ENCODE results near the gene IPO11.

DNA sequence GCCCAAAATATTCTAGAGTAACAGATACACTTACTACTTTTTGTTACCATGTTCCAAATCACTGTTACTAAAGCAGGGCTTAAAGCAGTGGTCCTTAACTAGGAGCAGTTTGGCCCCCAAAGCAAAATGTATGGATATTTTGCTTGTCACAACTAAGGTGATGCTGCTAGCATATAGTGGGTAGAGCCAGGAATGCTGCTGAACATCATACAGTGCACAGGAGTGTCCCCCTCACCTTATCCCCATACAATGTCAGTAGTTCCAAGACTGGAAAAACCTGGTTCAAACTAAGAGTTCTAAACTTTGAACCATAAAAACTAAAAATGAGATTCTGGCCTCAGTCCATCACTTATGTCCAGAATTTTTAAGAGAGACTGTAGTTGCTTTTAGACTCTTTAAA lies 36.9 kb upstream of the IPO11 start:
- TF ChIP-seq, protein P1, sequence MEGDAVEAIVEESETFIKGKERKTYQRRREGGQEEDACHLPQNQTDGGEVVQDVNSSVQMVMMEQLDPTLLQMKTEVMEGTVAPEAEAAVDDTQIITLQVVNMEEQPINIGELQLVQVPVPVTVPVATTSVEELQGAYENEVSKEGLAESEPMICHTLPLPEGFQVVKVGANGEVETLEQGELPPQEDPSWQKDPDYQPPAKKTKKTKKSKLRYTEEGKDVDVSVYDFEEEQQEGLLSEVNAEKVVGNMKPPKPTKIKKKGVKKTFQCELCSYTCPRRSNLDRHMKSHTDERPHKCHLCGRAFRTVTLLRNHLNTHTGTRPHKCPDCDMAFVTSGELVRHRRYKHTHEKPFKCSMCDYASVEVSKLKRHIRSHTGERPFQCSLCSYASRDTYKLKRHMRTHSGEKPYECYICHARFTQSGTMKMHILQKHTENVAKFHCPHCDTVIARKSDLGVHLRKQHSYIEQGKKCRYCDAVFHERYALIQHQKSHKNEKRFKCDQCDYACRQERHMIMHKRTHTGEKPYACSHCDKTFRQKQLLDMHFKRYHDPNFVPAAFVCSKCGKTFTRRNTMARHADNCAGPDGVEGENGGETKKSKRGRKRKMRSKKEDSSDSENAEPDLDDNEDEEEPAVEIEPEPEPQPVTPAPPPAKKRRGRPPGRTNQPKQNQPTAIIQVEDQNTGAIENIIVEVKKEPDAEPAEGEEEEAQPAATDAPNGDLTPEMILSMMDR (IDR thresholded peaks at IDR 0.05; ENCODE audit: low read length), result no peak
- no peak for TF ChIP-seq EZH2 (IDR thresholded peaks at IDR 0.05; ENCODE audit: borderline replicate concordance, low read length)

All from OCI-LY1 (cell line).